Transverse colon (tissue), 4 donors: ENCODE results near the gene MYBPC2. TPM values are rescaled to one million over a fixed set of nuclear protein-coding genes. Genes with fewer than 3 reads are reported as not detected.

Experiments used
- DNase-seq: peaks from one replicate; pipeline ENCODE4 v3.0.0-alpha.2; 2019
- H3K27ac ChIP-seq, 4 donors: fragments of 200-600 bp; sonication (generic); 2 replicates each; pipeline ENCODE4 v1.5.1; 2016 to 2018; ENCODE audit warnings: inconsistent platforms in 4 of 4
- H3K27me3 ChIP-seq: fragments of 200-600 bp; sonication (generic); 2 replicates; pipeline ENCODE4 v1.5.1; 2017; ENCODE audit warnings: inconsistent platforms
- H3K36me3 ChIP-seq, 4 donors: fragments of 200-600 bp; sonication (generic); 2 replicates each; pipeline ENCODE4 v1.5.1; 2017 to 2019; ENCODE audit warnings: inconsistent platforms in 4 of 4
- H3K4me1 ChIP-seq, 4 donors: fragments of 200-600 bp; sonication (generic); 2 replicates each; pipeline ENCODE4 v1.5.1; 2017 to 2020; ENCODE audit warnings: inconsistent platforms in 4 of 4
- H3K4me3 ChIP-seq, 4 donors: fragments of 200-600 bp; sonication (generic); 1 replicate in 1 of 4; 2 replicates in 3 of 4; pipeline versions ENCODE4 v1.5.1 to v1.6.1; 2017 to 2019; ENCODE audit warnings: inconsistent platforms in 4 of 4
- H3K9me3 ChIP-seq, 2 donors: fragments of 200-600 bp; sonication (generic); 2 replicates each; pipeline ENCODE4 v1.5.1; 2017 to 2019; ENCODE audit warnings: inconsistent platforms in 2 of 2
- EP300 ChIP-seq: sonication (generic); formaldehyde crosslinking; IDR thresholded peaks from one replicate; pipeline ENCODE4 v1.6.1; 2017; ENCODE audit warnings: antibody characterized with exemption, low read depth
- POLR2A ChIP-seq: fragments of 450-650 bp; IDR thresholded peaks from one replicate; pipeline ENCODE4 v1.6.1; 2016; ENCODE audit warnings: antibody characterized with exemption, mild to moderate bottlenecking, moderate library complexity
- POLR2AphosphoS5 ChIP-seq, 3 donors: sonication (generic); formaldehyde crosslinking; IDR thresholded peaks; one replicate each; pipeline ENCODE4 v1.6.1; 2016; ENCODE audit warnings: antibody characterized with exemption in 3 of 3
- whole genome bisulfite sequencing, 2 donors: methylation state at CpG; one replicate each; pipeline ENCODE4 v1.1.5; 2018; ENCODE audit warnings: low coverage in 1 of 2; 5-methylcytosine and 5-hydroxymethylcytosine counted together
- in situ Hi-C, 4 donors: fragments of 200-750 bp; cut with MboI; loops; one replicate each; pipeline versions ENCODE4 v1.15.0 to v1.15.1; 2017; ENCODE audit warnings: low sequenced_read_pairs in 3 of 4, low pct_ligation_motif_present in 1 of 4, low pct_unique_long_range_greater_than_20kb in 1 of 4
- intact Hi-C: fragments of 100-400 bp; cut with DNase I; formaldehyde crosslinking; loops from one replicate; pipeline ENCODE4 v1.15.1; 2023; ENCODE audit warnings: low total_unique reads
- total RNA-seq, 4 donors: library from RNA; depleted of rRNA; stranded (reverse); fragments of >200 nt; gene quantifications; one replicate each; pipeline ENCODE4 v1.1.0, GENCODE V29; 2016
- TF ChIP-seq, protein P1 (sequence below), 5 experiments: fragments of 200-600 bp in 3 of 5; fragments of 450-650 bp in 2 of 5; sonication (generic) in 3 of 5; IDR thresholded peaks; 1 replicate in 2 of 5; 2 replicates in 3 of 5; pipeline ENCODE4 v1.5.1; 2016 to 2017; ENCODE audit warnings: antibody characterized with exemption in 5 of 5, inconsistent platforms in 3 of 5, mild to moderate bottlenecking in 2 of 5, moderate library complexity in 1 of 5

MYBPC2 gene
- total RNA-seq, 4 donors from 2014 or later: 0.16 to 0.41 TPM; not detected in 2

DNA sequence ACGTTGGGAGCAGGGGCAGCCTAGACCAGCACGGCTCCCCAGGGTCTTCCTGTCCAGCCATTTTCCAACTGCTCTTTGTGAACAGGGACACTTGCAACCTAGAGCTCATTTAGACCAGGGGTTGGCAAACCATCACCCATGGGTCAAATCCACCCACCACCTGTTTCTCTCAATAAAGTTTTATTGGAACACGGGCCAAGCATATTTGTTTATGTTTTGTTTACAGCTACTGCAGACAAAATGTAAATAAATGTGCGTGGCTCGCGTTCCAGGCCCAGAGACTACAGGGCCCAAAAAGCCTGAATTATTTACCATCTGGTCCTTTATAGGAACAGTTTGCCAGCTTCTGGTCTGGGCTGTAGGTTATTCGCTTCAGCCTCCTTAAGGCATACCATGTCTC lies 30.3 kb downstream of the MYBPC2 start:
- WGBS, 2 donors: 56 to 72% methylated on average over 5 to 7 of the region's 7 CpGs

DNA sequence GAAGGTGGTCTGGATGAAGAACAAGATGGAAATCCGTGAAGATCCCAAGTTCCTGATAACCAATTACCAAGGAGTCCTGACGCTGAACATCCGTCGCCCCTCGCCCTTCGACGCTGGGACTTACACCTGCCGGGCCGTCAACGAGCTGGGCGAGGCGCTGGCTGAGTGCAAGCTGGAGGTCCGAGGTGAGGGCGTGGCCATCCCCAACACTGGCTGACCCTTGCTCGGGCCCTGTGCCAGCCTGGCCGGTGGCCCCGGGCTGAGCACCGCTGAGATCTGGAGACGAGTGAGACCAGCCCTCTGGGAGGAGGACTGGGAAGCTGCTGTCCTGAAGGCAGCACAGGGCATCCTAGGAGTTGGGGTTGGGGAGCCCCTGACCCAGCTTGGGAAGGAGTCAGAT lies 31.7 kb downstream of the MYBPC2 start:
- Histone ChIP-seq H3K27ac (no peak overlapping the region), H3K36me3 (no peaks in the 10 kb centered on the region), H3K4me3 (no peak overlapping the region), H3K4me1 (peaks cover 0 to 8% (median 6%) of the 10 kb centered on the region in 4 donors), H3K9me3 (no peaks in the 10 kb centered on the region), H3K27me3 (peaks cover 4% of the 10 kb centered on the region)
- intact Hi-C loops: no loop called here
- TF ChIP-seq POLR2A (no peak), EP300 (no peak), POLR2AphosphoS5 (IDR thresholded peaks at IDR 0.05) (no peak)
- TF ChIP-seq, protein P1, sequence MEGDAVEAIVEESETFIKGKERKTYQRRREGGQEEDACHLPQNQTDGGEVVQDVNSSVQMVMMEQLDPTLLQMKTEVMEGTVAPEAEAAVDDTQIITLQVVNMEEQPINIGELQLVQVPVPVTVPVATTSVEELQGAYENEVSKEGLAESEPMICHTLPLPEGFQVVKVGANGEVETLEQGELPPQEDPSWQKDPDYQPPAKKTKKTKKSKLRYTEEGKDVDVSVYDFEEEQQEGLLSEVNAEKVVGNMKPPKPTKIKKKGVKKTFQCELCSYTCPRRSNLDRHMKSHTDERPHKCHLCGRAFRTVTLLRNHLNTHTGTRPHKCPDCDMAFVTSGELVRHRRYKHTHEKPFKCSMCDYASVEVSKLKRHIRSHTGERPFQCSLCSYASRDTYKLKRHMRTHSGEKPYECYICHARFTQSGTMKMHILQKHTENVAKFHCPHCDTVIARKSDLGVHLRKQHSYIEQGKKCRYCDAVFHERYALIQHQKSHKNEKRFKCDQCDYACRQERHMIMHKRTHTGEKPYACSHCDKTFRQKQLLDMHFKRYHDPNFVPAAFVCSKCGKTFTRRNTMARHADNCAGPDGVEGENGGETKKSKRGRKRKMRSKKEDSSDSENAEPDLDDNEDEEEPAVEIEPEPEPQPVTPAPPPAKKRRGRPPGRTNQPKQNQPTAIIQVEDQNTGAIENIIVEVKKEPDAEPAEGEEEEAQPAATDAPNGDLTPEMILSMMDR (IDR thresholded peaks at IDR 0.05): no peak
- in situ Hi-C loops: loop anchor here in 3 of 4 donors (10.0 to 25.0 kb wide), 2 partner anchors 100 to 102 kb away; partner anchors contain the start of gene NAPSA (in 3 of the 3)
- 75 to 80% methylated on average over 1 to 19 of the region's 19 CpGs for WGBS, 2 donors
- no peak for DNase-seq

More for the DNA sequence above, 30.3 kb downstream of the MYBPC2 start:
- no peak for DNase-seq
- Histone ChIP-seq H3K27ac (no peak overlapping the region), H3K4me1 (peaks cover 0 to 8% (median 6%) of the 10 kb centered on the region in 4 donors), H3K27me3 (peaks cover 16% of the 10 kb centered on the region), H3K4me3 (no peak overlapping the region), H3K36me3 (no peaks in the 10 kb centered on the region), H3K9me3 (no peaks in the 10 kb centered on the region)
- intact Hi-C loops (no loop called here), in situ Hi-C loops (loop anchor here in 3 of 4 donors (10.0 to 25.0 kb wide), 2 partner anchors 98 to 101 kb away; partner anchors contain the start of gene NAPSA (in 3 of the 3))
- TF ChIP-seq, protein P1 (IDR thresholded peaks at IDR 0.05): no peak
- TF ChIP-seq EP300 (no peak), POLR2A (no peak), POLR2AphosphoS5 (IDR thresholded peaks at IDR 0.05) (no peak)

DNA sequence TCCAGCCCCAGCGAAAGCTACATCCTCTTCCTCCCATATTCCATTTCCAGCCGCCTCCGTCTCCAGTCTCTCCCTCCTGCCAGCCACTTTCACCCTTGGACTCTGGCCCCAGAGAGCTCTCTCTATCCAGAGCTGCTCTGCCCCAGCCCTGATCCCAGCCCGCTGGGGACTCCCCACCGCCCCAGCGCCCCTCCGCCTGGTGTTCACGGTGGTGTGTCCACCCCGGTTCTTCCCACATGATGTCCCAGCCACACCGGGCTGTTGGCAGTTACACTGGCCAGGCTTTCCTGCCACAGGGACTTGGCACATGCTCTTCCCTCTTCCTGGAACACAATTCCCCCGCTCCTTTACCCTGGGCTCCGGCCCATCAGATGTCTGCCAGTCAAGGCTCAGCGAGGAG lies 32.3 kb downstream of the MYBPC2 start:
- in situ Hi-C loops: loop anchor here in 3 of 4 donors (10.0 to 25.0 kb wide), 2 partner anchors 100 to 103 kb away; partner anchors contain the start of gene NAPSA (in 3 of the 3)
- intact Hi-C loops: no loop called here
- H3K36me3 ChIP-seq: no peaks in the 10 kb centered on the region
- TF ChIP-seq POLR2A (no peak), POLR2AphosphoS5 (IDR thresholded peaks at IDR 0.05) (no peak), EP300 (no peak)
- TF ChIP-seq, protein P1 (IDR thresholded peaks at IDR 0.05): no peak
- H3K27ac ChIP-seq: no peak overlapping the region
- 64 to 83% methylated on average over 5 to 13 of the region's 13 CpGs for WGBS, 2 donors
- no peak for DNase-seq
- H3K9me3 ChIP-seq: no peaks in the 10 kb centered on the region
- peaks cover 2% of the 10 kb centered on the region for H3K27me3 ChIP-seq
- no peak overlapping the region for H3K4me3 ChIP-seq
- peaks cover 0 to 8% (median 6%) of the 10 kb centered on the region in 4 donors for H3K4me1 ChIP-seq

DNA sequence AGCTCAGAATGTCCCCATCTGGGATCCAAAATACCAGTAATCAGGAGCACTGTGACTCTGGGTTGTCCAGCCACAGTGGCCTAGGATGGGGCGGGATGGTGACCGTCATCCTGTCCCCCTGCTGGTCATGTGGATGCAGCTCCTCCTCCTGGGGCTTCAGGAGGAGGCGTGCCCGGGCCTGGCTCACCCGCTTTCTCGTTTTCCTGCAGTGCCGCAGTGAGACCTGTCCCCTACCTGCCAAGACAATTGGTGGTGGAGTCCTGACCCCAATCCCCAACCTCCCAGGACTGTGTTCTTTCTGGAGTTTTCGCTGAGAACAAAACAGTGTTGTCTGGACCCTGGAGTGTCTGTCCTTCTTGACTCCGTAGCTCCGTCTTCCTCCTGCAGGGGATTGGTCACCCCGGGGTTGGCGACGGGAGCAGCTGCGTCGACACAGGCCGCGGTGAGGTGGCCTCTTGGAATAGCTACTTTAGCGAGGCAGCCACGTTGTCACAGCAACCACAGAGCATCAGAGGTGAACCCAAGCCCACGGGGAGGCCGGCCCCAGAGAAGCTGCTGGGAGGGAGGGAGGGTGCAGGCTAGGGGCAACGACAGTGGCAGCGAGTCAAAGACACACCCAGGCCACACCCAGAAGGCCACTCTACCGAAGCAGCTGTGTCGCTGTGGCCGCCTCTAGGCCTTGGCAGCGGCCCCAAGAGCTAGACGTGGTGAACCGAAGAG lies 33.5 kb downstream of the MYBPC2 start:
- Histone ChIP-seq H3K4me3 (no peak overlapping the region), H3K27me3 (no peaks in the 10 kb centered on the region), H3K4me1 (peaks cover 0 to 8% (median 6%) of the 10 kb centered on the region in 4 donors), H3K36me3 (no peaks in the 10 kb centered on the region), H3K27ac (no peak overlapping the region), H3K9me3 (no peaks in the 10 kb centered on the region)
- intact Hi-C loops: no loop called here
- in situ Hi-C loops: loop anchor here in 3 of 4 donors (10.0 to 25.0 kb wide), 2 partner anchors 101 to 104 kb away; partner anchors contain the start of gene NAPSA (in 3 of the 3)
- peak; percentile 69 for DNase-seq
- TF ChIP-seq POLR2A (no peak), POLR2AphosphoS5 (IDR thresholded peaks at IDR 0.05) (no peak), EP300 (no peak)
- TF ChIP-seq, protein P1 (IDR thresholded peaks at IDR 0.05): no peak
- 42% methylated on average over 29 of the region's 29 CpGs; no CpG with 5 or more reads in 1 of the 2 donors for WGBS, 2 donors
